Activated T-helper 17 cell treated with anti-CD3 and anti-CD28 coated beads, Interleukin-2, amount 50 U/mL, for 72 hours (primary cell): ENCODE results near the gene RNF213. TPM values are rescaled to one million over a fixed set of nuclear protein-coding genes. Genes with fewer than 3 reads are reported as not detected.

ENCODE experiments used
- ATAC-seq: fragments of 150-1000 bp; cut with Tn5 transposase; replicated peaks from 2 replicates; pipeline ENCODE4 v1.10.0; 2021; ENCODE audit warnings: mild to moderate bottlenecking, moderate library complexity
- H3K27ac Mint-ChIP-seq: one replicate; pipeline ENCODE4 v1.8.0; 2022; ENCODE audit warnings: mixed read lengths
- H3K27me3 Mint-ChIP-seq: one replicate; pipeline ENCODE4 v1.8.0; 2022; ENCODE audit warnings: mixed read lengths
- H3K36me3 Mint-ChIP-seq: one replicate; pipeline ENCODE4 v1.8.0; 2022; ENCODE audit warnings: low read depth, mild to moderate bottlenecking, mixed read lengths
- H3K4me1 Mint-ChIP-seq: one replicate; pipeline ENCODE4 v1.8.0; 2022; ENCODE audit warnings: mixed read lengths
- H3K4me3 Mint-ChIP-seq: one replicate; pipeline ENCODE4 v1.8.0; 2022; ENCODE audit warnings: mild to moderate bottlenecking, mixed read lengths
- H3K9me3 Mint-ChIP-seq: one replicate; pipeline ENCODE4 v1.8.0; 2022; ENCODE audit warnings: mixed read lengths
- total RNA-seq, 2 donors: library from RNA; stranded (reverse); gene quantifications; one replicate each; pipeline ENCODE4 v1.2.3, GENCODE V29; 2022

Gene RNF213
- total RNA-seq, result 1,000 to 10,000 TPM; 1,022 to 1,405 TPM

DNA sequence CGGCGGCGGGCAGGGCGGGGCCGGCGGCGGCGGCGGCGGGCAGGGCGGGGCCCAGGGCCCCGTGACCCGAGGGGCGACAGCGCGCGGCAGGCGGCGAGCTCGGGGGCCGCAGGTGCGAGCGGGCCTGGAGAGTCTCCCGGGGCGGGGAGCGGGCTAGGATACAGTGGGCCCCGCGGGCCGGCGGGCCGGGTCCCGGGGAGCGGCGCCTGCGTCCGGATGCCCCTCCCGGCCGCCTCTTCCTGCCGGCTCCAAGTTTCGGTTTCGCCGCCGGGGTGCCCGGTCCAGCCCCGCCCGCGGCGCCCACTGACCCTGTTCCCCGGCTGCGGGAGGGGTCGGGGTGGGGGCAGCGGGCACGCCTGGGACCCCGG is at the start of gene RNF213:
Gene RNF213, plus strand, starts transcription at position 62 of the 368 bp plus-strand sequence. CDS start 2,830 bp downstream, outside the sequence.
- no peaks in the 10 kb centered on the region for H3K9me3 Mint-ChIP-seq
- H3K4me1 Mint-ChIP-seq, result peaks cover 35% of the 10 kb centered on the region
- peaks cover 32% of the 10 kb centered on the region for H3K36me3 Mint-ChIP-seq
- no peaks in the 10 kb centered on the region for H3K27me3 Mint-ChIP-seq
- peak; percentile 7 for ATAC-seq
- H3K27ac Mint-ChIP-seq, result peak within 1 kb of the TSS; percentile 98
- H3K4me3 Mint-ChIP-seq, result peak within 1 kb of the TSS; percentile 99

DNA sequence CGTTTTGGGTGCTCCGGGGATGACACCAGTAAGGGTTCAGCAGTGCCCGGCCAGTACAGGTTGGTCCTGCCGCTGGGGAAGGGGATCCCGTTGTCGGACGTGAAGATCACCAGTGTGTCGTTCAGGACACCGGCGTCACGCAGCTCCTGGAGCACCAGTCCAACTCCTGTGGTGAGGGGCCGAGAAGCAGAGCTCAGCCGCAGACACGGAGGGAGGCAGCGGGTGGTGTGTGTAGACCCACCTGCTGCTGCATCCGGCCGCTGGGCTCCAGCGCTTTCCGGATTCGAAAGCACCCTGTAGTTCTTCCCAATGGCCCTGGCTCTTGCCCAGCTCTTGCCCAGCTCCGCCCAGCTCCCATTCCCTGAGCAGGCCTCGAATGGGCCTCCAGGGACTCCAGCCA is 48.5 kb upstream of the RNF213 start:
- no peaks in the 10 kb centered on the region for H3K4me1 Mint-ChIP-seq
- H3K4me3 Mint-ChIP-seq, result no peak overlapping the region
- peaks cover 64% of the 10 kb centered on the region for H3K36me3 Mint-ChIP-seq
- no peak overlapping the region for H3K27ac Mint-ChIP-seq
- no peak for ATAC-seq
- H3K27me3 Mint-ChIP-seq, result no peaks in the 10 kb centered on the region
- H3K9me3 Mint-ChIP-seq, result no peaks in the 10 kb centered on the region

DNA sequence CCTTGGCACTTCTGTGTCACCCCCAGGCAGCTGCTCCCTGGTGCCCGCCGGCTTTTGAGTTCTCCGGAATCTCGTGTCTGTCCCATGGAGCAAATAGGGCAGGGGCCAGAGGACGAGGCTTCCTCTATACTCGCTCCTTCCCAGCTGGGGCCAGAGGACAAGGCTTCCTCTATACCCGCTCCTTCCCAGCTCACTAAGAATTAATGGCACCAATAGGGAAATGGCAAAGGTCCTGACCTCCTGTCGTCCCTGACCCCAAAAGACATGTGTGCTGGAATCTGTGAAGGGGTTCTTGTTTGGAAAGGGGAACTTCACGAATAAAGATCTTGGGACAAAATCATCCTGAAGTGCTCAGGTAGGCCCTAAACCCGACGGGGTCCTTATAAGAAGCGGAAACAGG is 48.1 kb upstream of the RNF213 start:
- Mint-ChIP-seq H3K4me3 (no peak overlapping the region), H3K9me3 (no peaks in the 10 kb centered on the region), H3K27ac (no peak overlapping the region), H3K4me1 (peaks cover 4% of the 10 kb centered on the region), H3K36me3 (peaks cover 68% of the 10 kb centered on the region), H3K27me3 (no peaks in the 10 kb centered on the region)
- ATAC-seq, result no peak

DNA sequence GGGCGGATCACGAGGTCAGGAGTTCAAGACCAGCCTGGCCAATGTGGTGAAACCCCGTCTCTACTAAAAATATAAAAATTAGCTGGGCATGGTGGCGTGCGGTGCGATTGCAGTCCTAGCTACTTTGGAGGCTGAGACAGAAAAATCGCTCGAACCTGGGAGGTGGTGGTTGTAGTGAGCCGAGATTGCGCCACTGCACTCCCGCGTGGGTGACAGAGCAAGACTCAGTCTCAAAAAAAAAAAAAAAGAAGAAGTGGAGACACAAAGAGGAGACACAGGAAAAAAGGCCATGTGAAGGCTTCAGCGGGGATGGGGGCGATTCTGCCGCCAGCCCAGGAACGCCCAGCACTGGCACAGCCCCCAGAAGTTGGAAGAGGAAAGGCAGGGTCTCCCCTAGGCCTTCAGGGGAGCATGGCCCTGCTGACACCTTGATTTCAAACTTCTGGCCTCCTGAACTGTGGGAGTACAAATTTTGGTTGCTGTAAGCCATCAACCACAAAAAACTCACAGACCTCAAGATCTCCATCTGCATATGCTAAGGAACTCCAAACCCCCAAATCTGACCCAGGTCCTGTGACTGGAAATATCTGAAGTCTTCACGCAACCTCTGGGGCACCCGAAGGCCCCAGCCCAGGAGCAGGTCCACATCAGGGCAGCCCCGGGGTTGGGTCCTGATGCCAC is 47.5 kb upstream of the RNF213 start:
- peaks cover 73% of the 10 kb centered on the region for H3K36me3 Mint-ChIP-seq
- H3K27ac Mint-ChIP-seq, result no peak overlapping the region
- no peaks in the 10 kb centered on the region for H3K27me3 Mint-ChIP-seq
- H3K4me1 Mint-ChIP-seq, result peaks cover 7% of the 10 kb centered on the region
- no peak for ATAC-seq
- H3K4me3 Mint-ChIP-seq, result no peak overlapping the region
- H3K9me3 Mint-ChIP-seq, result no peaks in the 10 kb centered on the region

DNA sequence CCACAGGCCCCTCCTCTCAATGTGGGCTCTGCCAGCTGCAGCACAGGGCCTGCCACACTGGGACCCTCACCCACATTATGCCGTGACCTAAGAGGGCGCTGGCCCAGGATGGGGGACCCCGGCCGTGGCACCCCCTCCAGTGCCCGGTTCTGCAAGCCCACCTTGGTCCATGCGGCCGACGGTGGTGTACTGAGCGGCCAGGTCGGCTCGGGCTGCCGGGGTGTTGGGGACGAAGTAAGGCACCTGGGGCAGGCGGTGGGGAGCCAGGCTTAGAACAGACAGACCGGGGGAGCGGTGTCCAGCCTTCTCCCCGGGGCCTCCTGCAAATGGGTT is 47.0 kb upstream of the RNF213 start:
- H3K27me3 Mint-ChIP-seq, result no peaks in the 10 kb centered on the region
- peaks cover 7% of the 10 kb centered on the region for H3K4me1 Mint-ChIP-seq
- no peak for ATAC-seq
- no peak overlapping the region for H3K27ac Mint-ChIP-seq
- no peak overlapping the region for H3K4me3 Mint-ChIP-seq
- H3K36me3 Mint-ChIP-seq, result peaks cover 76% of the 10 kb centered on the region
- H3K9me3 Mint-ChIP-seq, result no peaks in the 10 kb centered on the region

DNA sequence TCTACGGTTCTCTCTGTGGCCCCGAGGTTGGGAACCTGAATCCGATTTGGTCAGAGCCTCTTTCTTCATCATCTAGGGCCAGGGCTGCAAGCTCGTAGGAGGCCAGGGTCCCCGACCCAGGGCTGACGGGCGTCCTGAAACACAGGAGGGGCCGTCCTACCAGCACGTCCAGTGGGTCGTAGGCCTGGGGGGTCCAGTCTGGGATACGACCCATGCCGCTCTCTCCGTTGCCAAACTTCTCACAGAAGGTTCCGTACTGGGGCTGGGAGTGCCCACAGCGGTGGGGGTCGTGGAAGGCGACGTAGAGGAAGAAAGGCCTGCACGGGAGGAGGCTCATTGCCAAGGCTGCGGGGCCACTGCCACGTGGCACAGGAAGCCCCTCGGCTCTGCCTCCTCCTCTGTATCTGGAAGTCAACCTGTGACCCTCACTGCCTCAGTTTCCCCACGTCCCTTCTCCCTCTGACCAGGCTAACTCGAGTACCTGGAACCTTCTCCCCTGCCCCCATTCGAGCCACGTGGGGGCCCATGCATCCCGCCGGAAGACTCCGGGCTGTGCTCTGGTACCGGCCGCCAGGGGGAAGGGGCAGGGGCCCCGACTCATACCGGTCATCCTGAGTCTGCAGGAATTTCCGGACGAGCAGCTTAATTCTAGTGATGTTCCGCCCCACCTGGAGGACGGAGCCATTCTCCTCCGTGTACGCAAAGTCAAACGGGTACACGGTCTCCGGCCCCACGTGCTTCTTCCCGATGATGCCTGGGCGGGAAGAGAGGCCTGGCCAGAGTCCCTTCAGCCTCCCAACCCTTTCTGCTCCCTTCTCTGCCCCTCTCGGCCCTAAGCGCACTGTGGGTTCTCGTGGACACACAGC is 46.4 kb upstream of the RNF213 start:
- H3K4me3 Mint-ChIP-seq, result no peak overlapping the region
- H3K27ac Mint-ChIP-seq, result no peak overlapping the region
- no peaks in the 10 kb centered on the region for H3K9me3 Mint-ChIP-seq
- peaks cover 7% of the 10 kb centered on the region for H3K4me1 Mint-ChIP-seq
- H3K27me3 Mint-ChIP-seq, result no peaks in the 10 kb centered on the region
- peaks cover 79% of the 10 kb centered on the region for H3K36me3 Mint-ChIP-seq
- ATAC-seq, result no peak

DNA sequence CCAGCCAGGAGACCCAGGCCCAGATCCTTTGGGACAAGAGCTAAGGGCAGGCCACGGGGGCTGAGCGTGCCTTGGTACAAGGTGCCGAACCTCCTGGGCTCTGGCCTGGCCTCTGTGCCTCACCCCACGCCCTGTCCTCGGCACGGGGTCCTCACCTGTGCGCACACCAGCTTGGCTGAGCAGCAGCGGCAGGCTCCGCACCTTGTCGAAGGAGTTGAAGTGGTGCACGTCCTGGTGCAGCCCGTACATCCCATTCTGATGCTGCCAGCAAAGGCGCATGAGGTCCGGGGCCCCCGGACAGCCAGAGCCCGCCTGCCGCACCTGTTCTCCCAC is 45.8 kb upstream of the RNF213 start:
- H3K27me3 Mint-ChIP-seq, result no peaks in the 10 kb centered on the region
- H3K9me3 Mint-ChIP-seq, result no peaks in the 10 kb centered on the region
- no peak overlapping the region for H3K4me3 Mint-ChIP-seq
- H3K27ac Mint-ChIP-seq, result no peak overlapping the region
- no peak for ATAC-seq
- peaks cover 7% of the 10 kb centered on the region for H3K4me1 Mint-ChIP-seq
- H3K36me3 Mint-ChIP-seq, result peaks cover 79% of the 10 kb centered on the region

DNA sequence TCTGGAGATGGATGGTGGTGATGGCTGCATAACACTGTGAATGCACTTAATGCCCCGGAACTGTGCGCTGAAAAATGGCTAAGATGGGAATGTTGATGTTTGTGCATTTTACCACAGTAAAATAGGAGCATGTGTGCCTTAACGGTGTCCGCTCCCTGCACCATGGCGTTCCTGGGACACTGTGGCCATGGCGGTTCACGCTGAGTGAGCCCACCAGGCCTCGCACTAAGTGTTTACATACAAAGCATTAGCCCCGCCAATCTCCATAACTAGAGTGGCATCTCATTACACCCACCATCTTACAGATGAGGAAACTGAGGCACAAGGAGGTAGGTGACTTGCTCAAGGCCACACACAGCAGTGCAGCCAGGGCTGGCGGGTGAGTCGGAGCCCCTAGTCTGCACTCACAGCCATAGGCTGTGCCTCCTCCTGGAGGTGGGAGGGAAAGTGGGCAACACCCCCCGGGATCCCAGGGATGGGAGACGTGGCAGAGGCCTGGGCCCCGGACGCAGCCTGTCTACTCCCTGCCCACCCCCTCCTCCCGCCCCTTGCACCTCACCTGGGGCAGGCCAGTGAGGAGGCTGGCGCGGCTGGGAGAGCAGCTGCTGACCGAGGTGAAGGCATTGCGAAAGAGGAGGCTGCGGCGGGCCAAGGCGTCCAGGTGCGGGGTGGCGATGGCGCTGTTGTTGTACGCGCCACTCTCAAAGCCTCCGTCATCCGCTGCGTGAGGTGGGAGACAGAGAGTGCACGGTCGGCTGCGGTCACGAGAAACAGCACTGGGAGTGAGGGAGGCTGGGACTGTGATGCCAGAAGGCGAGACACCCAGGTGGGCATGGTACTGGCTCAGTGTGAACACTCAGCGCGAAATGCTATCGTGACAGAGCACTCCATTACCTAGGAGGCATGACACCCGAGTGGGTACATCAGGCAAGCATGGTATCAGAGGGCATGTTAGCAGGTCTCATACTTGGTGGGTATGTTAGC is 43.9 kb upstream of the RNF213 start:
- Mint-ChIP-seq H3K4me3 (peak overlapping the region; percentile 89), H3K36me3 (peaks cover 64% of the 10 kb centered on the region), H3K4me1 (peaks cover 7% of the 10 kb centered on the region), H3K27me3 (no peaks in the 10 kb centered on the region), H3K27ac (peak overlapping the region; percentile 44), H3K9me3 (no peaks in the 10 kb centered on the region)
- no peak for ATAC-seq

DNA sequence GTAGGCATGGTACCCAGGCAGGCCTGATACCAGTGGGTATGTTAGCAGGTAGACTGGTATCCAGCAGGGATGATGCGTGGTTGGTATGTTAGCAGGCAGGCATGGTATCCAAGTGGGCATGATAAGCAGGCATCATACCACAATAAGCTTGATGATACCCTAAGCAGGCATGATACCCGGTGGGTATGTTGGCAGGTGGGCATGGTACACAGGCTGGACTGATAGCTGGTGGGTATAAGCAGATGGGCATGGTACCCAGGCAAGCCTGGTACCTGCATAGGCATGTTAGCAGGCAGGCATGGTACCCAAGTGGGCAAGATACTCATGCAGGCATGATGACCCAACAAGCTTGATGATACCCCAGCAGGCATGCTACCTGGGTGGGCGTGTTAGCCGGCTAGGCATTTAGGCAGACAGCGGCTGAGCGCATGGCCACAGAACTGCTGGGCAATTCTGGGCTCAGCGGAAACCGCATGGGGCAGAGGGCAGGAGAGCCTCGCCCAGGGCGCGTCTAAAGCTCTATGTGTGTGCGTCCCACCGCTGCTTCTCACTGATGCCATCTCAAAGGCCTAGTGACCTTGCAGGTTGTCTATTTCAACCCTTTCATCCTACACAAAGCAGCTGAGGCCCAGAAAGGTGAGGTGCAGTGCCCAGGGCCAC is 42.8 kb upstream of the RNF213 start:
- Mint-ChIP-seq H3K4me1 (peaks cover 7% of the 10 kb centered on the region), H3K36me3 (peaks cover 58% of the 10 kb centered on the region), H3K27ac (peak overlapping the region; percentile 44), H3K9me3 (no peaks in the 10 kb centered on the region), H3K4me3 (peak overlapping the region; percentile 89), H3K27me3 (no peaks in the 10 kb centered on the region)
- no peak for ATAC-seq

DNA sequence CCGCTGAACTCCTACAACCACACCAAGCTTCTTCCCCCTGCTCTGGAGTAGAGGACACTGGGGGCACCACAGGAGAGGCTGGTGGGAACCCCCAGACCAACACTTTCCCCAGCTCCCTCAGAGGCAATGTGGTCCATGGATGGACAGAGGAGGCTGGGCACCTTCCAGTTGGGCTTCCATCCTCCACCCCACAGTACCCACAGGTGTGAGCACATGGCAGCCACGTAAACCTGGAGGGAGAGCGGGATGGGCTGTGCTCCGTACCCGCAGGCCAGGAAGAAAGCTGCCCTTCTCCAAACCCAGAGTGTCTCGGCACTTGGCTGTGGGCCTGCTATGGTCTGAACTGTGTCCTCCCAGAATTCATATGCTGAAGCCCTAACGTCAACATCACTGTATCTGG is 42.3 kb upstream of the RNF213 start:
- no peak for ATAC-seq
- Mint-ChIP-seq H3K27me3 (no peaks in the 10 kb centered on the region), H3K9me3 (no peaks in the 10 kb centered on the region), H3K36me3 (peaks cover 58% of the 10 kb centered on the region), H3K27ac (peak overlapping the region; percentile 96), H3K4me1 (peaks cover 7% of the 10 kb centered on the region), H3K4me3 (peak overlapping the region; percentile 89)

DNA sequence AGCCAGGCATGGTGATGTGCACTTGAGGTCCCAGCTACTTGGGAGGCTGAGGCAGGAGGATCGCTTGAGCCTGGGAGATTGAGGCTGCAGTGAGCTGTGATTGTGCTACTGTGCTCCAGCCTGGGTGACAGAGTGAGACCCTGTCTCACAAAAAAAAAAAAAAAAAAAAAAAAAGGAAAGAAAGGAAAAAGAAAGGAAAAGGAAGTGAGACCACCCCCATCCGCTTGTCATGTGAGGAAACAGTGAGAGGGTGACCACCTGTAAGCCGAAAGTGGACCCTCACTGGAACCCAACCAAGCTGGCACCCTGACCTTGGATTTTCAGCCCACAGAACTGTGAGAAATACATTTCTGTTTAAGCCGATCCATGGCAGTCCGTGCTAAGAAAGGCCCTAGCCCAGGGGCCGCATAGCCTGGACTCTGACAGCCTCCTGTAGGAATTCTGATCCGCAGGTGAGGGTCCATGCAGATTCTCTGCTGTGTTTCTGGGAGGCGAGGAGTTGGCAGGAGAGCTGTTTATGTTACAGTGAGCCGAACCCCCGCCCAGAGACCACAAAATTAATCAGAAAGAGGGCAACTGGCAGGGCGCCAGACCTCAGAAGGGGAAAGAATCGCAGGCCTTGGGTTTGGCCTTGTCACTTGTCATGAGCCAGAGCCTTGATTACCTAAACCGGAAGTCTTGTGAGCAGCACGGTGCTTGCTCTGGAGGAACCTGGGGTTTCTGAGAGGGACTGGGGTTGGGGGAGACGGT is 41.5 kb upstream of the RNF213 start:
- H3K4me3 Mint-ChIP-seq, result peak overlapping the region; percentile 89
- peaks cover 11% of the 10 kb centered on the region for H3K4me1 Mint-ChIP-seq
- no peaks in the 10 kb centered on the region for H3K9me3 Mint-ChIP-seq
- peaks cover 55% of the 10 kb centered on the region for H3K36me3 Mint-ChIP-seq
- H3K27me3 Mint-ChIP-seq, result no peaks in the 10 kb centered on the region
- peak; percentile 91 for ATAC-seq
- H3K27ac Mint-ChIP-seq, result peak overlapping the region; percentile 96

DNA sequence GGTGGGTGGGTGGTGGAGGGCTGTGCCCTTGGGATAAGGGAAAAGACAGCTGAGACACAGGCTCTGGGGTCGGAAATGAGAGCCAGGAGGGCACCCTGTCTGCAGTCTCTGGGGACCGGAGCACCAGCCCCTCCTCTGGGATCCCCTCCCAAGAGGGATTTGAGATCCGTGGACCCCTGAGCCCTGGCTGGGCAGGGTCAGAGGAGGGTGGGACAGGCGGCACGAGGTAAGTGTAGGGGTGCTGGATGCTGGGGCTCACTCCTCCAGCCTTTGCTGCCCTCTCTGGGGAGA is 40.9 kb upstream of the RNF213 start:
- peaks cover 13% of the 10 kb centered on the region for H3K4me1 Mint-ChIP-seq

DNA sequence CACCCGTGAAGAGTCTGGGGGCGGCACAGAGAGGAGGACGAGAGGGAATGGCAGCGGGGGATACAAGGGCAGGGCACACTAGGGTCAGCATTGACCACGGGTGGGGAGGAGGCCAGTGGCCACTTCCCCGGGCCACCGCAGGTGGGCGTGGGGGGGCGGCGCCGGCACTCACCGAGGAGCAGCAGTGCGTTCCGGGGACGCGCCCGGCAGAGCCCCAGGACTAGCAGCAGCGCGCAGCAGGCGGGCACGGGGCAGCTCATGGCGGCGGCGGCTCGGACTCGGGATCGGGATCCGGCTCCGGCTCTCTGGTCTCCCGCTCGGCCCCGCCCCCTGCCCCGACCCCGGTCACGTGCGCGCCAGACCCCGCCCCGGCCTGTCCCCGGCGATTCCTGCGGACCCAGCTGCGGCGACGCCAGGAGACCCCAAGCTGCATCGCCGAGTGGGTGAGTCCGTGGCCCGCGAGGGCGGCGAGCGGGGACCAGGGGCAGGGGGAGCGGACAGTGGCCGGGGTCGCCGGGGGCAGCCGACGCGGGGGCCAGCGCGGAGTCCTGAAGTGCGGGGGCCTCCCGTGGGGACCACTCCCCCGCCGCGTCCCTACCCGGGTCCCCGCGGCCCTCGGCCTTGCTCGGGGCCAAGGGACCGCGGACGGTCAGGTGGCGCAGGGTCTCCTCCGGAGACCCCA is 40.5 kb upstream of the RNF213 start, which contains the start of the genes SGSH and SLC26A11:
Gene SGSH, minus strand, starts transcription at position 280 of the 682 bp plus-strand sequence. Its CDS starts 20 bp downstream, at position 260.
Gene SLC26A11, plus strand, starts transcription at position 374 of the 682 bp plus-strand sequence. CDS start 1,134 bp downstream, outside the sequence.
- ATAC-seq, result peak; percentile 67
- H3K27ac Mint-ChIP-seq, result peak within 1 kb of the TSS; percentile 96
- H3K4me1 Mint-ChIP-seq, result peaks cover 13% of the 10 kb centered on the region
- peak within 1 kb of the TSS; percentile 89 for H3K4me3 Mint-ChIP-seq
- H3K9me3 Mint-ChIP-seq, result no peaks in the 10 kb centered on the region
- H3K27me3 Mint-ChIP-seq, result no peaks in the 10 kb centered on the region
- peaks cover 48% of the 10 kb centered on the region for H3K36me3 Mint-ChIP-seq

More for the DNA sequence above, 40.9 kb upstream of the RNF213 start:
- H3K27me3 Mint-ChIP-seq, result no peaks in the 10 kb centered on the region
- H3K4me3 Mint-ChIP-seq, result peak overlapping the region; percentile 89
- no peaks in the 10 kb centered on the region for H3K9me3 Mint-ChIP-seq
- peaks cover 52% of the 10 kb centered on the region for H3K36me3 Mint-ChIP-seq
- no peak for ATAC-seq
- peak overlapping the region; percentile 96 for H3K27ac Mint-ChIP-seq
